Measurements from ENCODE around the gene COL9A1.

The COL9A1 gene

DNA sequence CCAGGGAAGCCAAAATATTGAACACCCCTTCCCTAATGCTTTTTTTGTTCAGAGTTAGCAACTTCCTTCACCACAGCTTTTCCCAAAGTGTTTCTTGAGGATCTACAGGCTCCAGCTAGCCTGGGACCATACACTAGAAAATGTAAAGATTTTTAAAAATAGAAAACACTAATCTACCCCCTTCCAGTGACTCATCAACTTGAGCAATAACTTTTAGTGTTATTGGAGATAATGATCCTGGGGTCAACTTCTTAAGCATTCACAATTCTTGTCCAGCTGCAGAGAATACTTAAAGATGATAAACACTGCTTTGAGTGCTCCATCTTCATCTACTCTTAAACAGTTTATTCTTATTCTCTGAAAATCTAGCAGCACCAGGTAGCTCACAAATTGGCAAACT is 131.6 kb downstream of the COL9A1 start:
- no peak for DNase-seq (ENCODE audit: low spot score)

DNA sequence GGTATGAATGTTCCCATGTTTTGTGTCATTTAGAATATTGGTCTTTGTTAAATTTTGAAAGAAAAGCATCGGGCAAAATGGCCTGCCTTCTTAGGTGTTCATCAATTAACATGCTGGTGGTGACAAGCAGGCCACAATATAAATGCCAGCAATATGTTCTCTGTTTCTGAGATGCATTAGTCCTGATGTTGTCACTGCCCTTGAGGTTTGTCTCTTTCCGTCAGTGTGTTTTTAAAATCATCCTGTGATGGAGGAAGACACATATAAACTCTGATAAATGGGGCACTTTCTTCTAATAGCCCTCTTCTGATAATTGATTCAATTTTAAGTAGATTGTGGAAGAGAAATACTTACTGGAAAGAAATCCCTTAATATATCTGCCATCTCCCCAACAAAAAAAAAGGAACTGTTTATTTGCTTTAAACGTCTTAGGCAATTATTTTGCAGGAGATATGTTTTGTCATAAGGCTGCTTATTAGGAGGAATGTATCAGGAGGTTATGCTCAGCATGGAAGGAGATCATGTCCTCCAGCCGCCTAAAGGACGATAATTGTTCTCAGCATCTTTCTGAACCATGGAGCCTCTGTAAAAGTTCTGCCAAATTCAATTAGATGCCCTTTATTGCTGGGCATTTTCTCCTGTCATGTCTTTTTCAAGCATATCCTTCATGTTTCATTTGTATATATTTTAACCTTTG is 134.1 kb downstream of the COL9A1 start:
- DNase-seq (ENCODE audit: low spot score): no peak

All from hepatic stellate cell (primary cell).